Measurements from ENCODE around the gene RNF103. TPM values are rescaled to one million over a fixed set of nuclear protein-coding genes. Genes with fewer than 3 reads are reported as not detected.

The RNF103 gene
- total and polyA plus RNA-seq, 2 of the 13 experiments (the other 11 are each of a cell fraction or from before 2014, with no cell fraction given): 19.8 to 21.1 TPM

GRCh38 chr2:86556508-86556907, 67.2 kb downstream of the RNF103 start (continued):
- peak; percentile 63 for TF ChIP-seq FOXA1 (IDR thresholded peaks at IDR 0.05)
- TF ChIP-seq FOXA1 (CRISPR knock-in tag; IDR thresholded peaks at IDR 0.05): peak; percentile 96
- TF ChIP-seq ZBTB2 (CRISPR knock-in tag; IDR thresholded peaks at IDR 0.05; ENCODE audit: low read depth): no peak
- TF ChIP-seq RXRA (CRISPR knock-in tag; IDR thresholded peaks at IDR 0.05): peak; percentile 68; the same call in 1 of the 2 replicates
- peak; percentile 98 for TF ChIP-seq SP5 (CRISPR knock-in tag; IDR thresholded peaks at IDR 0.05; ENCODE audit: borderline replicate concordance, low read depth)
- peak; percentile 27; the same call in 1 of the 2 replicates for TF ChIP-seq GATAD1 (CRISPR knock-in tag; IDR thresholded peaks at IDR 0.05)
- TF ChIP-seq ZNF101 (CRISPR knock-in tag; IDR thresholded peaks at IDR 0.05; ENCODE audit: borderline replicate concordance, low read depth): no peak
- peak; percentile 81 for TF ChIP-seq SAP130 (CRISPR knock-in tag; IDR thresholded peaks at IDR 0.05; ENCODE audit: low read depth)
- no peak for TF ChIP-seq SCMH1 (CRISPR knock-in tag; IDR thresholded peaks at IDR 0.05; ENCODE audit: borderline replicate concordance)
- no peak for TF ChIP-seq ATF7 (IDR thresholded peaks at IDR 0.05)
- TF ChIP-seq ATF7 (CRISPR knock-in tag; IDR thresholded peaks at IDR 0.05): no peak
- TF ChIP-seq HNF1B (CRISPR knock-in tag; IDR thresholded peaks at IDR 0.05): peak; percentile 36; the same call in 1 of the 2 replicates
- peak; percentile 100 for TF ChIP-seq ZNF253 (CRISPR knock-in tag; IDR thresholded peaks at IDR 0.05; ENCODE audit: borderline replicate concordance)
- no peak for TF ChIP-seq NR2F1 (CRISPR knock-in tag; IDR thresholded peaks at IDR 0.05)
- no peak for TF ChIP-seq BATF2 (CRISPR knock-in tag; IDR thresholded peaks at IDR 0.05)
- TF ChIP-seq TSC22D2 (CRISPR knock-in tag; IDR thresholded peaks at IDR 0.05; ENCODE audit: borderline replicate concordance): 0 out of 2 replicates have a peak, but pooled peaks have one; percentile 37
- peak; percentile 53; the same call in 1 of the 2 replicates for TF ChIP-seq HNF1A (IDR thresholded peaks at IDR 0.05; ENCODE audit: low read depth)
- TF ChIP-seq HNF1A (CRISPR knock-in tag; IDR thresholded peaks at IDR 0.05; ENCODE audit: borderline replicate concordance): peak; percentile 63; the same call in 1 of the 2 replicates

Data from HepG2 (cell line).